ENCODE results near the gene DDAH2.

DDAH2 gene

DNA sequence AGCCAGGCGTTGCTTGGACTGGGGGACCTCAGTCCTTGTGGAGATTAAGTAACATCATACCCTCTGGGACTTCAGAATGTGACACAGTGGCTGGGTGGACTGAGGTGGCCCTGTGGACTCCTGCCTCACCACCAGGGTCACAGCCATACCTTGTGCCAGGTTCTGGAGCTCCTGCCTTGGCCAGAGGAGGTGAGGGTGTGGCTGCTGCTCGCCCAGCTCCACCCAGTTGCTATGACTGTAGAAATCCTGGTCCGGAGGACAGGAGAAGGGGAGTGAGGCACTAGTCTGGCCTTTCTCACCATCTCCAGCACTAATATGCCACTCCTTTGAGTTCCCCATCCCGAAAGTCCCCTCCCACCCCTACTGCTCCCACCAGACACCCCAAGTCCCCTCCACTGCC lies 46.1 kb upstream of the DDAH2 start:
- in situ Hi-C loops (cut with MboI; ENCODE audit: low pct_unique_long_range_greater_than_20kb, low sequenced_read_pairs, unreplicated experiment): no loop called here
- TF ChIP-seq, protein P1, sequence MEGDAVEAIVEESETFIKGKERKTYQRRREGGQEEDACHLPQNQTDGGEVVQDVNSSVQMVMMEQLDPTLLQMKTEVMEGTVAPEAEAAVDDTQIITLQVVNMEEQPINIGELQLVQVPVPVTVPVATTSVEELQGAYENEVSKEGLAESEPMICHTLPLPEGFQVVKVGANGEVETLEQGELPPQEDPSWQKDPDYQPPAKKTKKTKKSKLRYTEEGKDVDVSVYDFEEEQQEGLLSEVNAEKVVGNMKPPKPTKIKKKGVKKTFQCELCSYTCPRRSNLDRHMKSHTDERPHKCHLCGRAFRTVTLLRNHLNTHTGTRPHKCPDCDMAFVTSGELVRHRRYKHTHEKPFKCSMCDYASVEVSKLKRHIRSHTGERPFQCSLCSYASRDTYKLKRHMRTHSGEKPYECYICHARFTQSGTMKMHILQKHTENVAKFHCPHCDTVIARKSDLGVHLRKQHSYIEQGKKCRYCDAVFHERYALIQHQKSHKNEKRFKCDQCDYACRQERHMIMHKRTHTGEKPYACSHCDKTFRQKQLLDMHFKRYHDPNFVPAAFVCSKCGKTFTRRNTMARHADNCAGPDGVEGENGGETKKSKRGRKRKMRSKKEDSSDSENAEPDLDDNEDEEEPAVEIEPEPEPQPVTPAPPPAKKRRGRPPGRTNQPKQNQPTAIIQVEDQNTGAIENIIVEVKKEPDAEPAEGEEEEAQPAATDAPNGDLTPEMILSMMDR (IDR thresholded peaks at IDR 0.05; ENCODE audit: extremely low read depth, insufficient read depth, missing control alignments): no peak
- no peak for DNase-seq (ENCODE audit: low spot score)

DNA sequence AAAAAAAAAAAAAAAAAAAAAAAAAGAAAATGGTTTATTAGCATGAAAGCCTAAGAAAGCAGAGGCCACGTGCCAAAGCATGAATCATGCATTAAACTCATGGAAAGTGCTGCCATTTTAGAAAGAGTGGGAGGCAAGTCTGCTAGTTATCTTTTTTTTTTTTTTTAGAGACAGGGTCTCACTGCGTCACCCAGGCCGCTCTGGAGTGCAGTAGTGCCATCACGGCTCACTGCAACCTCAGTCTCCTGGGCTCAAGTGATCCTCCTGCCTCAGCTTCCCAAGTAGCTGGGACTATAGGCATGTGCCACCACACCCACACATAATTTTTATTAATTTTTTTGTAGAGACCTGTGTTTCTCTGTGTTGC lies 42.9 kb upstream of the DDAH2 start:
- in situ Hi-C loops (cut with MboI; ENCODE audit: low pct_unique_long_range_greater_than_20kb, low sequenced_read_pairs, unreplicated experiment): no loop called here
- no peak for DNase-seq (ENCODE audit: low spot score)
- TF ChIP-seq, protein P1 (IDR thresholded peaks at IDR 0.05; ENCODE audit: extremely low read depth, insufficient read depth, missing control alignments): no peak

DNA sequence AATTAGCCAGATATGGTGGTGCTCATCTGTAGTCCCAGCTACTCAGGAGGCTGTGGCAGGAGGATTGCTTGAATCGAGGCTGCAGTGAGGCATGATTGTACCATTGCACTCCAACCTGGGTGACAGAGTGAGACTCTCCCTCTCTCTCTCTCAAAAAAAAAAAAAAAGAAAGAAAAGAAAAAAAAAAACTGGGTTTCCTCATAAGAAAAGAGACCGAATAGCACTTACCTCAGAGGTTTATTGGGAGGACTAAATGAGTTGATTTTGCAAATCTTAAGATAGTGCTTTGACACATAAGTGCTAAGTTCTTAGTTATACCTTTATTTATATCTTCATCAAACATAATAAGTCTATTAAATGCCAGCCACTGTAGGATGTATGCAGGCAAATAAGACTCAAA lies 41.8 kb upstream of the DDAH2 start:
- TF ChIP-seq, protein P1 (IDR thresholded peaks at IDR 0.05; ENCODE audit: extremely low read depth, insufficient read depth, missing control alignments): no peak
- in situ Hi-C loops (cut with MboI; ENCODE audit: low pct_unique_long_range_greater_than_20kb, low sequenced_read_pairs, unreplicated experiment): no loop called here
- no peak for DNase-seq (ENCODE audit: low spot score)

DNA sequence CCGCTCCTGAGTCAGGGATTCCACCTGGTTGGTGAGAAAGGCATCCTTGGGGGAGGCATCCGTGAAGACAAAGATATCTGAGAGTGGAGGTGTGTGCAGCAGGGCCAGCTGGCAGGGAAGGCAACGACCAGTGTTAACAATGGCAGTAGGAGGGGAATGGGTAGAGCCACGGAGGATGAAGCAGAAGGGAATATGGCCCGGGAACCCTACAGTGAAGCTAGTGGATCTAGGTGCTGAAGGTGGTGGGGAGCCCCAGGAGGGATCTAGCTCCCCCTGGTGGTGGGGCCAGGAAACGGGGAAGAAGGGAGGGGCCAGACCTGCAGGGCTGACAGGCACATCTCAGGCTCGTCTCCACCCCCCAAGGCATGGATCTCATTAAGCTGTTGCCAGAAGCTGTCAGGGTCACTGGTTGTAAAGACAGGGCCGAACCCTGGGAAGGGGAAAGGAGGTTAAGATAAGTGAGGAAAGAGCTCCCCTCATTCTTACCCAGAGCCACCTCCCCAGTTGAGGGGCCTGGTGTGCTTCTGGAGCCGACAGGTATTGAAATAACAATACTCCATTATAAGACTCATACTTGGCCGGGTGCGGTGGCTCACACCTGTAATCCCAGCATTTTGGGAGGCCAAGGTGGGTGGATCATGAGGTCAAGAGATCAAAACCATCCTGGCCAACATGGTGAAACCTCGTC lies 40.7 kb upstream of the DDAH2 start:
- peak; percentile 93 for DNase-seq (ENCODE audit: low spot score)
- TF ChIP-seq, protein P1 (IDR thresholded peaks at IDR 0.05; ENCODE audit: extremely low read depth, insufficient read depth, missing control alignments): peak; percentile 90
- in situ Hi-C loops (cut with MboI; ENCODE audit: low pct_unique_long_range_greater_than_20kb, low sequenced_read_pairs, unreplicated experiment): no loop called here

DNA sequence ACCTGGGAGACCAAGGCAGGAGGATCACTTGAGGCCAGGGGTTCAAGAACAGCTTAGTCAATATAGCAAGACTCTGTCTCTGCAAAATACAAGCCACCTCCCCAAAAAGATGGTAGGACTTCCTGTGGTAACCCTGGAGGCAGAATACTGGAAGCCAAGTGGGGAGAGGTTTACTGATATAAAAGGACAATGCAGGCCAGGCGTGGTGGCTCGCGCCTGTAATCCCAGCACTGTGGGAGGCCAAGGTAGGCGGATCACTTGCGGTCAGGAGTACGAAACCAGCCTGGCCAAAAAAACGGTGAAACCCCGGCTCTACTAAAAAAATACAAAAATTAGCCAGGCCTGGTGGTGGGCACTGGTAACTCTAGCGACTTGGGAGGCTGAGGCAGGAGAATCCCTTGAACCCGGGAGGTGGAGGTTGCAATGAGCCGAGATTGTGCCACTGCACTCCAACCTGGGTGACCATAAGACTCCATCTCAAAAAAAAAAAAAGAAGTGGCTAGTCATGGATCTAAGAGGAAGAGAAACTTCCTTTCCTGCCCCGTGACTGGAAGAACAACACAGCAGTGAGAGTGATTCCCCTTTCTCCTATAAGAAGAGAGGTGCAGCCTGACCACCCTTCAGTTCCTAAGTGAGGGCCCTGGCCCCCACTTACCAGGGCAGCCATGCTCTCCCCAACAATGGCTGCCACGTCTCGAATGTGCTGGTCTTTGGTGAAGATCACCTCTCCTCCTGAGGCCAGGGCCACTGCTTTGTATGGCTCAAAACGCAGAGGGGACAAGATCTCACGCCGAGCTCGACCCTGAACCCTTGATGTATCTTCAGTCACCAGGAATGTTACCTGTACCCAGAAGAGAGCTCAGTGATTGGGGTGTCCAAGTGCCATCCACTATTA lies 39.5 kb upstream of the DDAH2 start:
- DNase-seq (ENCODE audit: low spot score): no peak
- in situ Hi-C loops (cut with MboI; ENCODE audit: low pct_unique_long_range_greater_than_20kb, low sequenced_read_pairs, unreplicated experiment): no loop called here
- TF ChIP-seq, protein P1 (IDR thresholded peaks at IDR 0.05; ENCODE audit: extremely low read depth, insufficient read depth, missing control alignments): no peak

DNA sequence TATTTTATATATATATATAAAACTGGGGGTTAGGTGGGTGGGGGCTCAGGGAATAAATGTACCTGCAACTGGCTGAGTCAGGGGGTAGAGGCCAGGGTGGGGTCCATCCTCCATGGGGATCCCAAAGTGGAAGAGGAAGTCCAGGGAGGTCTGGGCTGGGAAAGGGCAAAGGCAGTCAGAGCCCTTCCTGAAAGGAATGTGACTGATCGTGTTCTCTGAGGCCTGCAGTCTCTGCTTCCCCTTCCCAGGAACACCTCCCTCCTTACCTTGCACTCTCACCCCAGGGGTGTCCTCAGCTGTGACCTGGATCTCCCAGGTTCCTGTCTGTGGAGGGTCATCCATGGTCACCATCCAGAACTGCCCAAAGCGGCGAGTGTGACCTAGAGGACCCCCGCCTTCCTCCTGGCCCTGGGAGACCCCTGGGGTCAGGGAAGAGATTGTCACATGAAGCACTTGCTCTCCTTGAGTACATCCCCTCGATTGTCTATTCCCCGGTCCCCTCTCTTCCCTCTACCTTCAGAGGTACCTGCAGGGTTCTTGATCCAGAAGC lies 38.1 kb upstream of the DDAH2 start:
- DNase-seq (ENCODE audit: low spot score): no peak
- in situ Hi-C loops (cut with MboI; ENCODE audit: low pct_unique_long_range_greater_than_20kb, low sequenced_read_pairs, unreplicated experiment): no loop called here
- TF ChIP-seq, protein P1 (IDR thresholded peaks at IDR 0.05; ENCODE audit: extremely low read depth, insufficient read depth, missing control alignments): no peak
